Neural progenitor cell (in vitro differentiated cells): ENCODE data around the gene RERE. TPM values are rescaled to one million over a fixed set of nuclear protein-coding genes. Genes with fewer than 3 reads are reported as not detected.
A peak's percentile ranks its signal among the peaks of the same experiment; 100 is the strongest.

ENCODE experiments used
- DNase-seq: peaks from one replicate; pipeline ENCODE4 v3.0.0-alpha.2; 2016; ENCODE audit warnings: low spot score
- H2AFZ ChIP-seq: fragments of 200-600 bp; sonication (generic); replicated peaks from 2 replicates; pipeline ENCODE4 v1.6.1; 2016; ENCODE audit warnings: antibody characterized with exemption
- H3F3A ChIP-seq: fragments of 200-600 bp; sonication (generic); 2 replicates; pipeline ENCODE4 v1.6.1; 2016; ENCODE audit warnings: antibody characterized with exemption, low read depth
- H3K27ac ChIP-seq: fragments of 200-600 bp; sonication (generic); 2 replicates; pipeline ENCODE4 v1.5.1; 2016; ENCODE audit warnings: mild to moderate bottlenecking
- H3K27me3 ChIP-seq: fragments of 200-600 bp; sonication (generic); 2 replicates; pipeline ENCODE4 v1.6.1; 2016; ENCODE audit warnings: mild to moderate bottlenecking, moderate library complexity
- H3K36me3 ChIP-seq: fragments of 200-600 bp; sonication (generic); 2 replicates; pipeline ENCODE4 v1.5.1; 2016
- H3K4me1 ChIP-seq: fragments of 200-600 bp; sonication (generic); 2 replicates; pipeline ENCODE4 v1.6.1; 2016; ENCODE audit warnings: mixed run types
- H3K4me2 ChIP-seq: fragments of 200-600 bp; sonication (generic); 2 replicates; pipeline ENCODE4 v1.6.1; 2016
- H3K4me3 ChIP-seq: fragments of 200-600 bp; sonication (generic); 2 replicates; pipeline ENCODE4 v1.5.1; 2016
- H3K79me2 ChIP-seq: fragments of 200-600 bp; sonication (generic); 2 replicates; pipeline ENCODE4 v1.6.1; 2016; ENCODE audit warnings: low read depth
- H3K9ac ChIP-seq: fragments of 200-600 bp; sonication (generic); 2 replicates; pipeline ENCODE4 v1.6.1; 2016
- H3K9me3 ChIP-seq: fragments of 200-600 bp; sonication (generic); 2 replicates; pipeline ENCODE4 v1.5.1; 2016; ENCODE audit warnings: low read depth
- H4K20me1 ChIP-seq: fragments of 200-600 bp; sonication (generic); 2 replicates; pipeline ENCODE4 v1.6.1; 2016; ENCODE audit warnings: low read depth
- H3K27ac Mint-ChIP-seq: 3 replicates; pipeline ENCODE4 v1.8.0; 2021; ENCODE audit warnings: mixed read lengths
- H3K27me3 Mint-ChIP-seq: 2 replicates; pipeline ENCODE4 v1.8.0; 2022; ENCODE audit warnings: low read depth, mild to moderate bottlenecking, inconsistent platforms, moderate library complexity, mixed read lengths; ENCODE audit not compliant: insufficient read depth
- H3K36me3 Mint-ChIP-seq: 3 replicates; pipeline ENCODE4 v1.8.0; 2021; ENCODE audit warnings: mixed read lengths
- H3K4me1 Mint-ChIP-seq: 3 replicates; pipeline ENCODE4 v1.8.0; 2021; ENCODE audit warnings: mixed read lengths
- H3K4me3 Mint-ChIP-seq: 3 replicates; pipeline ENCODE4 v1.8.0; 2021; ENCODE audit warnings: mild to moderate bottlenecking, moderate library complexity, mixed read lengths
- H3K9me3 Mint-ChIP-seq: 3 replicates; pipeline ENCODE4 v1.8.0; 2020; ENCODE audit warnings: mixed read lengths
- CTCF ChIP-seq: fragments of 200-600 bp; sonication (generic); IDR thresholded peaks from 2 replicates; pipeline ENCODE4 v1.5.1; 2017; ENCODE audit warnings: antibody characterized with exemption, mild to moderate bottlenecking
- EZH2 ChIP-seq: fragments of 200-600 bp; sonication (generic); IDR thresholded peaks from 2 replicates; pipeline ENCODE4 v1.6.1; 2017; ENCODE audit warnings: antibody characterized with exemption, mild to moderate bottlenecking, moderate library complexity
- EZH2phosphoT487 ChIP-seq: fragments of 200-600 bp; sonication (generic); IDR thresholded peaks from 2 replicates; pipeline ENCODE4 v1.6.1; 2017; ENCODE audit warnings: antibody characterized with exemption
- total RNA-seq: library from RNA; depleted of rRNA; stranded (reverse); fragments of >200 nt; gene quantifications from 2 replicates; pipeline ENCODE4 v1.2.3, GENCODE V29; 2015; ENCODE audit warnings: low replicate concordance

RERE gene
- total RNA-seq, 1 donor from 2014 or later = 29.8 TPM

- Histone ChIP-seq H3K36me3 (no peaks in the 10 kb centered on the region), H3K4me3 (no peak overlapping the region), H3K27me3 (no peaks in the 10 kb centered on the region), H3K27ac (peak overlapping the region; percentile 56), H3F3A (peaks cover 18% of the 10 kb centered on the region), H3K79me2 (peaks cover 95% of the 10 kb centered on the region), H3K4me1 (peaks cover 20% of the 10 kb centered on the region), H3K9me3 (no peaks in the 10 kb centered on the region), H3K4me2 (no peak overlapping the region), H2AFZ (no peak overlapping the region), H3K9ac (no peak overlapping the region), H4K20me1 (peaks cover 57% of the 10 kb centered on the region)
- Mint-ChIP-seq H3K27ac (peak overlapping the region; percentile 86), H3K9me3 (no peaks in the 10 kb centered on the region), H3K4me3 (no peak overlapping the region), H3K27me3 (no peaks in the 10 kb centered on the region), H3K36me3 (peaks cover 10% of the 10 kb centered on the region), H3K4me1 (peaks cover 55% of the 10 kb centered on the region)
- no peak for TF ChIP-seq EZH2
- no peak for DNase-seq
Measured at GRCh38 chr1:8578132-8578877, 239.1 kb downstream of the RERE start.

- H3K9me3 Mint-ChIP-seq = no peaks in the 10 kb centered on the region
- H3K27me3 ChIP-seq = no peaks in the 10 kb centered on the region
- H3K27me3 Mint-ChIP-seq = no peaks in the 10 kb centered on the region
- H3K4me1 ChIP-seq = peaks cover 42% of the 10 kb centered on the region
- peaks cover 65% of the 10 kb centered on the region for H3K4me1 Mint-ChIP-seq
- H4K20me1 ChIP-seq = peaks cover 40% of the 10 kb centered on the region
- no peak for TF ChIP-seq EZH2
- no peak for TF ChIP-seq EZH2phosphoT487
- TF ChIP-seq CTCF = no peak
- no peaks in the 10 kb centered on the region for H3K36me3 ChIP-seq
- H3K4me2 ChIP-seq = no peak overlapping the region
- H3K79me2 ChIP-seq = peaks cover 95% of the 10 kb centered on the region
- no peak overlapping the region for H2AFZ ChIP-seq
- peaks cover 9% of the 10 kb centered on the region for H3K36me3 Mint-ChIP-seq
- no peak for DNase-seq
- H3K4me3 Mint-ChIP-seq = no peak overlapping the region
- no peak overlapping the region for H3K4me3 ChIP-seq
- H3K9ac ChIP-seq = no peak overlapping the region
- H3K27ac Mint-ChIP-seq = no peak overlapping the region
- no peak overlapping the region for H3K27ac ChIP-seq
- peaks cover 26% of the 10 kb centered on the region for H3F3A ChIP-seq
- H3K9me3 ChIP-seq = no peaks in the 10 kb centered on the region
Measured at GRCh38 chr1:8574985-8575384, 242.5 kb downstream of the RERE start.

- H3K4me3 Mint-ChIP-seq = peak overlapping the region; percentile 7
- Histone ChIP-seq H3K4me2 (peak overlapping the region; percentile 56), H4K20me1 (peaks cover 12% of the 10 kb centered on the region), H3F3A (peaks cover 8% of the 10 kb centered on the region), H3K4me3 (no peak overlapping the region), H3K4me1 (peaks cover 27% of the 10 kb centered on the region), H3K9me3 (no peaks in the 10 kb centered on the region), H3K27ac (peak overlapping the region; percentile 79), H3K79me2 (peaks cover 95% of the 10 kb centered on the region), H2AFZ (no peak overlapping the region), H3K9ac (no peak overlapping the region), H3K27me3 (no peaks in the 10 kb centered on the region), H3K36me3 (no peaks in the 10 kb centered on the region)
- no peaks in the 10 kb centered on the region for H3K9me3 Mint-ChIP-seq
- DNase-seq = no peak
- TF ChIP-seq EZH2 = no peak
- no peak for TF ChIP-seq EZH2phosphoT487
- TF ChIP-seq CTCF = no peak
- no peaks in the 10 kb centered on the region for H3K27me3 Mint-ChIP-seq
- H3K4me1 Mint-ChIP-seq = peaks cover 40% of the 10 kb centered on the region
- peak overlapping the region; percentile 95 for H3K27ac Mint-ChIP-seq
- H3K36me3 Mint-ChIP-seq = peaks cover 10% of the 10 kb centered on the region
Measured at GRCh38 chr1:8572106-8572505, 245.3 kb downstream of the RERE start.
